ENCODE results near the gene GSK3A. TPM values are rescaled to one million over a fixed set of nuclear protein-coding genes. Genes with fewer than 3 reads are reported as not detected.
A peak's percentile ranks its signal among the peaks of the same experiment; 100 is the strongest.

The GSK3A gene
- total RNA-seq, 1 donor from 2014 or later = 49.1 TPM

DNA sequence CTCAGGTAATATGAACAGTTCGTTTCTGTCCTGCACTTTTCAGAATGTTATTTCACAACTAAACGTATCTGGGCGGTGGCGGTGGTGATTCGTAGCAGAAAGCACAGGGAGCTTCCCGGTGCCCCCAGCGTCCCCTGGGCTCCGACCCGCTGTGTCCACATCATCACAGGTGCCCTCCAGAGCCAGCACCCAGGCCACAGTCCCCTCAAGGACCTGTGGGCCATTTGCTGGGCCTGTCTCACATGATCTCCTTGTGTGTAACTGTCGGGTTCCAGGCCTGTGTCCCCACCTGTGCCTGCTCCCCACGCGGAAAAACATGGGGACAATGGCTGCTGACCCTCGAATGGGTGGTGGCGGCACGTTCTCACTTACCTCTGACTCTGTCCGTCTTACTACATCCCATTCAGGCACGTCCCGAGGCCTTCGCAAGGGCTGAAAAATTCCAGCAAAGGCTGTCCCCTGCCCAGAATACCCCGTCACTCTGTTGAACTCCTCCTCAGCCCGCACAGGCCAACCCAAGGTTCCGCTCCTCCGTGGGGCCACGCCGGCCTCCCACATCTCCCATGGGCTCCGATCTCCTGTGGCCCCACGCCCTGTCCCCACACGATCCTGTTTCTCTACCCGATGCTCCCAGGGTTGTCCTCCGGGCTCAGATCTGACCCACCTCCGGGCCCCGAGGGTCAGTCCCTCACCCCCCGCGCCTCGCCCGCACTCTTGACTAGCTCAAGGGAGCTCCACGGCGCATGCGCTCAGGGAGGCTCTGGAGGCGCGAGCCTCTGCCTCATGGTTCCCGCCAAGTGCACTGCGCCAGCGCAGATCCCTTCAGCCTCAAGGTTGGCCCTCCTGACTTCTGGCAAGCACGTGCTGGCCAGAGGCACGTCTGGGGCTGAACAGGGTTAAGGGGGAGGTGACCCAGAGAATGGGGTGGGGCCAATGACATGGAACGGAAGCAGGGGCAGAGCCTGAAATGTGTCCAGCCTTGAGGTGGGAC is 46.1 kb downstream of the GSK3A start:
- H3K36me3 Mint-ChIP-seq = peaks cover 17% of the 10 kb centered on the region
- no peak for DNase-seq (ENCODE audit: extremely low spot score, unreplicated experiment)
- H3K9me3 Mint-ChIP-seq = peaks cover 4% of the 10 kb centered on the region
- TF ChIP-seq, protein P1, sequence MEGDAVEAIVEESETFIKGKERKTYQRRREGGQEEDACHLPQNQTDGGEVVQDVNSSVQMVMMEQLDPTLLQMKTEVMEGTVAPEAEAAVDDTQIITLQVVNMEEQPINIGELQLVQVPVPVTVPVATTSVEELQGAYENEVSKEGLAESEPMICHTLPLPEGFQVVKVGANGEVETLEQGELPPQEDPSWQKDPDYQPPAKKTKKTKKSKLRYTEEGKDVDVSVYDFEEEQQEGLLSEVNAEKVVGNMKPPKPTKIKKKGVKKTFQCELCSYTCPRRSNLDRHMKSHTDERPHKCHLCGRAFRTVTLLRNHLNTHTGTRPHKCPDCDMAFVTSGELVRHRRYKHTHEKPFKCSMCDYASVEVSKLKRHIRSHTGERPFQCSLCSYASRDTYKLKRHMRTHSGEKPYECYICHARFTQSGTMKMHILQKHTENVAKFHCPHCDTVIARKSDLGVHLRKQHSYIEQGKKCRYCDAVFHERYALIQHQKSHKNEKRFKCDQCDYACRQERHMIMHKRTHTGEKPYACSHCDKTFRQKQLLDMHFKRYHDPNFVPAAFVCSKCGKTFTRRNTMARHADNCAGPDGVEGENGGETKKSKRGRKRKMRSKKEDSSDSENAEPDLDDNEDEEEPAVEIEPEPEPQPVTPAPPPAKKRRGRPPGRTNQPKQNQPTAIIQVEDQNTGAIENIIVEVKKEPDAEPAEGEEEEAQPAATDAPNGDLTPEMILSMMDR (conservative IDR thresholded peaks at IDR 0.05) = no peak
- no peak overlapping the region for H3K4me3 Mint-ChIP-seq
- H3K27ac Mint-ChIP-seq = no peak overlapping the region
- peaks cover 3% of the 10 kb centered on the region for H3K4me1 Mint-ChIP-seq (ENCODE audit: unreplicated experiment)
- peaks cover 23% of the 10 kb centered on the region for H3K27me3 Mint-ChIP-seq

DNA sequence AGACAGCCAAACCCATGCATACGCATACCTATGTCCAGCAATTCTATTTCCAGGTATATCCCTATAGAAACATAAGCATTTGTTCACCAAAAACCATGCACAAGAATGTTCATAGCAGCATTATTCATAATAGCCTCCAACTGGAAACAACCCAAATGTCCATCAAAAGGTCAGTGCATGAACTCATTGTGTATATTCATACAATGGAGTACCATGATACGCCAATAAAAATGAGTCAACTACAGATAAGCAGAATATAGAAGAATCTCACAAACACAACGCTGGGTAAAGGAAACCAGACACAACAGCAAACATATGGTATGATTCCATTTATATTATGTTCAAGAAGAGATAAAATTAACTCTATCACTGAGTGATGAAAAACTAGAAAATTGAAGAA is 48.7 kb downstream of the GSK3A start:
- Mint-ChIP-seq H3K4me1 (ENCODE audit: unreplicated experiment) (peaks cover 3% of the 10 kb centered on the region), H3K9me3 (peaks cover 4% of the 10 kb centered on the region), H3K36me3 (peaks cover 10% of the 10 kb centered on the region), H3K4me3 (no peak overlapping the region), H3K27me3 (peaks cover 39% of the 10 kb centered on the region), H3K27ac (no peak overlapping the region)
- TF ChIP-seq, protein P1 (conservative IDR thresholded peaks at IDR 0.05) = no peak
- DNase-seq (ENCODE audit: extremely low spot score, unreplicated experiment) = no peak

DNA sequence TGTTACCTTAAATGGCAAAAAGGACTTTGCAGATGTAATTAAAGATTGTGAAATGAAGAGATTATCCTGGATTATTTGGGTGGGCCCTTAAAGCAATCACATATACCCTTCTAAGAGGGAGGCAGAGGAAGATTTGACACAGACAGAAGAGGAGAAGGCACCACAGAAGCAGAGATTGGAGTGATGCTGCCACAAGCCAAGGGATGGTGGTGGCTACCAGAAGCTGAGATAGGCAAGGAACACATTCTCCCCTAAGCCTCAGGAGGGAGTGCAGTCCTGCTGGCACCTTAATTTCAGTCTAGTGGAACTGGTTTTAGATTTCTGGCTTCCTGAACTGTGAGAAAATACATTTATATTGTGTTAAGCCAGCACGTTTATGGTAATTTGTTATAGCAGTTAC is 49.1 kb downstream of the GSK3A start:
- TF ChIP-seq, protein P1 (conservative IDR thresholded peaks at IDR 0.05) = no peak
- peaks cover 39% of the 10 kb centered on the region for H3K27me3 Mint-ChIP-seq
- DNase-seq (ENCODE audit: extremely low spot score, unreplicated experiment) = no peak
- peaks cover 4% of the 10 kb centered on the region for H3K9me3 Mint-ChIP-seq
- H3K4me1 Mint-ChIP-seq (ENCODE audit: unreplicated experiment) = peaks cover 3% of the 10 kb centered on the region
- no peak overlapping the region for H3K27ac Mint-ChIP-seq
- no peak overlapping the region for H3K4me3 Mint-ChIP-seq
- peaks cover 7% of the 10 kb centered on the region for H3K36me3 Mint-ChIP-seq

DNA sequence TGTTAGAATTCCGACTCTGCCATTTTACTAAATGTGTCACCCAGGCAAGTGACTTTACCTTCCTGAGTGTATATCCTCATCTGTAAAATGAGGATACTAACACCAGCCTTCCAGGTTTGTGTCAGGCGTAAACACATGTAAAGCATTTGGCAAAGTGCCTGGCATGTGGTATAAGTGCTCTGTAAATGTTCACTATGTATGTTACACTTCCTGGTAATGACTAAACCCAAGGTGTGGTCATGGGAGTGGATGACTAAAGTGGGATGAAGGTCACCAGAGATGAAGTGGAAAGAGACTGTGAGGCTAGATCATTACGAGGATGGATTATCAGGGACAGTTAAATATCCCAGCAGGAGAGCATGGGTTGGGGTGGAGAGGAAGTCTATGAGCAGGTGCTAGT is 50.5 kb downstream of the GSK3A start:
- H3K9me3 Mint-ChIP-seq = peaks cover 4% of the 10 kb centered on the region
- DNase-seq (ENCODE audit: extremely low spot score, unreplicated experiment) = no peak

DNA sequence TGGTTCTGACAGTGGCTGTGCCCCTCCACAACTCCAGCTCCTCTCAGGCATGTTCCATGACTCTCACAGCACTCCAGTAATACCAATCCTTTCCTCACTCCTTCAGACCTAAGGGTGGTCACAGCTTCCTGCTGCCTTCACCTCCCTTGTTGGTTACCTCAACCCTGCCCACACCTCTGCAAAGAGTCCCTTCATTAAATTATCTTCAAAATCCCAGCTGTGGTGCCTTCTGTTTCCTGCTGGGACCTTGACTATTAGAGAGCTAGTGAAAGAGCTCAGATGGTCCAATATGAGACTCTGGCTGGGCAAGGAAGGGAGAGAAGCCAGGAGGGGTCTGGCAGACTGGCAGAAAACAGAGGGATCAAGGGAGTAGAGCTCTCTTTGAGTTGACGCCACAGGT is 51.1 kb downstream of the GSK3A start:
- peaks cover 3% of the 10 kb centered on the region for H3K4me1 Mint-ChIP-seq (ENCODE audit: unreplicated experiment)
- peaks cover 50% of the 10 kb centered on the region for H3K27me3 Mint-ChIP-seq
- TF ChIP-seq, protein P1 (conservative IDR thresholded peaks at IDR 0.05) = no peak
- no peak overlapping the region for H3K4me3 Mint-ChIP-seq
- H3K27ac Mint-ChIP-seq = peak overlapping the region; percentile 89
- DNase-seq (ENCODE audit: extremely low spot score, unreplicated experiment) = no peak
- H3K36me3 Mint-ChIP-seq = peaks cover 4% of the 10 kb centered on the region
- peaks cover 4% of the 10 kb centered on the region for H3K9me3 Mint-ChIP-seq

More for the DNA sequence above, 50.5 kb downstream of the GSK3A start:
- Mint-ChIP-seq H3K27ac (peak overlapping the region; percentile 89), H3K27me3 (peaks cover 45% of the 10 kb centered on the region), H3K4me3 (peak overlapping the region; percentile 9), H3K36me3 (peaks cover 4% of the 10 kb centered on the region), H3K4me1 (ENCODE audit: unreplicated experiment) (peaks cover 3% of the 10 kb centered on the region)
- TF ChIP-seq, protein P1 (conservative IDR thresholded peaks at IDR 0.05) = no peak

All from type B pancreatic cell (in vitro differentiated cells).